Naive thymus-derived CD8-positive, alpha-beta T cell (primary cell): ENCODE data around the gene RPL13A. TPM values are rescaled to one million over a fixed set of nuclear protein-coding genes. Genes with fewer than 3 reads are reported as not detected.
A peak's percentile ranks its signal among the peaks of the same experiment; 100 is the strongest.

Experiments
- ATAC-seq, 2 donors: fragments of 150-1000 bp; cut with Tn5 transposase in 1 of 2; sonication (Bioruptor Pico), chemical (Tn5 transposase) in 1 of 2; 1 replicate in 1 of 2; 2 replicates in 1 of 2; pipeline ENCODE4 v1.10.0; 2021; ENCODE audit warnings: mild to moderate bottlenecking in 2 of 2, moderate library complexity in 2 of 2
- POLR2A ChIA-PET: fragments of 350-600 bp; sonication (Branson Sonifier 250); formaldehyde crosslinking; loops from one replicate; lab custom pipeline; 2021; ENCODE audit warnings: antibody characterized with exemption; lab: Charles Lee
- DNase-seq, 10 donors: peaks; one replicate each; pipeline versions ENCODE4 v3.0.0 to v3.0.0-alpha.2; 2020 to 2022
- H3K27ac Mint-ChIP-seq, 10 donors: one replicate each; pipeline ENCODE4 v1.8.0; 2020 to 2022; ENCODE audit warnings: mild to moderate bottlenecking in 10 of 10, mixed read lengths in 10 of 10, moderate library complexity in 4 of 10, inconsistent platforms in 1 of 10
- H3K27me3 Mint-ChIP-seq, 5 donors: one replicate each; pipeline ENCODE4 v1.8.0; 2021 to 2022; ENCODE audit warnings: mixed read lengths in 5 of 5
- H3K36me3 Mint-ChIP-seq, 3 donors: one replicate each; pipeline ENCODE4 v1.8.0; 2020 to 2022; ENCODE audit warnings: mixed read lengths in 3 of 3, mild to moderate bottlenecking in 2 of 3, inconsistent platforms in 1 of 3
- H3K4me1 Mint-ChIP-seq, 4 donors: one replicate each; pipeline ENCODE4 v1.8.0; 2021 to 2022; ENCODE audit warnings: mixed read lengths in 4 of 4
- H3K4me3 Mint-ChIP-seq, 10 donors: one replicate each; pipeline ENCODE4 v1.8.0; 2020 to 2022; ENCODE audit warnings: mild to moderate bottlenecking in 10 of 10, mixed read lengths in 10 of 10, moderate library complexity in 6 of 10, inconsistent platforms in 1 of 10
- H3K9me3 Mint-ChIP-seq, 9 donors: one replicate each; pipeline ENCODE4 v1.8.0; 2020 to 2022; ENCODE audit warnings: mixed read lengths in 9 of 9, mild to moderate bottlenecking in 3 of 9, inconsistent platforms in 1 of 9, moderate library complexity in 1 of 9
- polyA plus RNA-seq, 3 donors: library from polyadenylated mRNA; unstranded; fragments of 300-500 nt; fragmentation: Illumina TruSeq; gene quantifications; one replicate each; pipeline ENCODE4 v1.2.3, GENCODE V29; 2021
- total RNA-seq, 8 experiments: library from RNA in 2 of 8; stranded (reverse) in 2 of 8; gene quantifications; one replicate each; pipeline ENCODE4 v1.2.3 and lab custom pipeline; 2021 to 2026

RPL13A gene
- total and polyA plus RNA-seq, 5 experiments from 2014 or later: 3,162 to 5,167 (median 3,664) TPM

- H3K36me3 Mint-ChIP-seq: peaks cover 17 to 57% (median 36%) of the 10 kb centered on the region in 3 donors
- ATAC-seq (no peak), DNase-seq (no peak)
- H3K4me3 Mint-ChIP-seq: peak overlapping the region; percentile 96 to 100 (median 100)
- peaks cover 0 to 2% (median 0%) of the 10 kb centered on the region in 5 donors for H3K27me3 Mint-ChIP-seq
- POLR2A ChIA-PET: interaction anchor here (1.0 to 4.2 kb wide), 9 partner anchors 17 to 180 kb away, joined by 3 to 45 read pairs (median 6); partner anchors contain the start of genes ALDH16A1, BCL2L12, IRF3 and NOSIP
- peaks cover 20 to 74% (median 64%) of the 10 kb centered on the region in 4 donors for H3K4me1 Mint-ChIP-seq
- H3K27ac Mint-ChIP-seq: peak overlapping the region; percentile 96 to 100 (median 99)
- H3K9me3 Mint-ChIP-seq: peaks cover 0 to 2% (median 0%) of the 10 kb centered on the region in 9 donors
These were observed 9.2 kb downstream of the RPL13A start for GRCh38 chr19:49496574-49497008.

- Mint-ChIP-seq H3K9me3 (peaks cover 0 to 2% (median 0%) of the 10 kb centered on the region in 9 donors), H3K27me3 (peaks cover 0 to 2% (median 0%) of the 10 kb centered on the region in 5 donors), H3K4me3 (peak overlapping the region; percentile 96 to 100 (median 100)), H3K4me1 (peaks cover 18 to 79% (median 66%) of the 10 kb centered on the region in 4 donors), H3K27ac (peak overlapping the region; percentile 96 to 100 (median 99)), H3K36me3 (peaks cover 17 to 51% (median 34%) of the 10 kb centered on the region in 3 donors)
- peak; percentile 3 to 5 for ATAC-seq
- DNase-seq: peak; percentile 51 to 87 (median 72)
- POLR2A ChIA-PET: interaction anchor here (1.7 to 4.2 kb wide), 6 partner anchors 16 to 180 kb away, joined by 5 to 45 read pairs (median 16); partner anchors contain the start of genes ALDH16A1, BCL2L12, IRF3 and NOSIP
These were observed 9.8 kb downstream of the RPL13A start for GRCh38 chr19:49497047-49497788.

- DNase-seq (no peak), ATAC-seq (no peak)
- Mint-ChIP-seq H3K4me3 (peak overlapping the region; percentile 96 to 100 (median 100)), H3K27ac (peak overlapping the region; percentile 96 to 100 (median 99)), H3K4me1 (peaks cover 19 to 79% (median 67%) of the 10 kb centered on the region in 4 donors), H3K36me3 (peaks cover 17 to 45% (median 33%) of the 10 kb centered on the region in 3 donors), H3K27me3 (peaks cover 0 to 2% (median 0%) of the 10 kb centered on the region in 5 donors), H3K9me3 (peaks cover 0 to 2% (median 0%) of the 10 kb centered on the region in 9 donors)
- POLR2A ChIA-PET: interaction anchor here (2.8 to 4.2 kb wide), 2 partner anchors 167 to 179 kb away, joined by 19 to 24 read pairs; partner anchors contain the start of genes BCL2L12, IRF3 and PRMT1
These were observed 10.3 kb downstream of the RPL13A start for GRCh38 chr19:49497789-49498103.

GRCh38 chr19:49498475-49498874 is 11.1 kb downstream of the RPL13A start:
- H3K36me3 Mint-ChIP-seq: peaks cover 17 to 39% (median 29%) of the 10 kb centered on the region in 3 donors
- peaks cover 0 to 2% (median 0%) of the 10 kb centered on the region in 5 donors for H3K27me3 Mint-ChIP-seq
- no peak for ATAC-seq
- peak overlapping the region; percentile 95 to 100 (median 99) for H3K27ac Mint-ChIP-seq
- POLR2A ChIA-PET: interaction anchor here (1.3 kb wide), 2 partner anchors 33 to 82 kb away, joined by 3 to 5 read pairs; partner anchors contain the start of genes NOSIP and PRRG2
- H3K9me3 Mint-ChIP-seq: peaks cover 0 to 2% (median 0%) of the 10 kb centered on the region in 9 donors
- peaks cover 18 to 80% (median 67%) of the 10 kb centered on the region in 4 donors for H3K4me1 Mint-ChIP-seq
- H3K4me3 Mint-ChIP-seq: peak overlapping the region; percentile 96 to 100 (median 100)
- DNase-seq: no peak

- DNase-seq (peak in 1 of 10 donors; percentile 26), ATAC-seq (no peak)
- POLR2A ChIA-PET: interaction anchor here (0.7 to 1.3 kb wide), 6 partner anchors 12 to 82 kb away, joined by 3 to 5 read pairs (median 3); partner anchors contain the start of genes NOSIP and PRRG2
- peaks cover 0 to 2% (median 0%) of the 10 kb centered on the region in 5 donors for H3K27me3 Mint-ChIP-seq
- H3K36me3 Mint-ChIP-seq: peaks cover 17 to 39% (median 29%) of the 10 kb centered on the region in 3 donors
- H3K9me3 Mint-ChIP-seq: no peaks in the 10 kb centered on the region
- H3K4me1 Mint-ChIP-seq: peaks cover 18 to 80% (median 66%) of the 10 kb centered on the region in 4 donors
- H3K27ac Mint-ChIP-seq: peak overlapping the region; percentile 95 to 100 (median 99)
- H3K4me3 Mint-ChIP-seq: peak overlapping the region; percentile 96 to 100 (median 100)
These were observed 11.7 kb downstream of the RPL13A start for GRCh38 chr19:49499030-49499670.

- ATAC-seq: no peak
- Mint-ChIP-seq H3K4me3 (peak overlapping the region in 4 of 10 donors; percentile 18 to 34 (median 30)), H3K9me3 (no peaks in the 10 kb centered on the region), H3K4me1 (peaks cover 15 to 58% (median 51%) of the 10 kb centered on the region in 4 donors), H3K36me3 (peaks cover 9 to 26% (median 19%) of the 10 kb centered on the region in 3 donors), H3K27me3 (peaks cover 0 to 2% (median 0%) of the 10 kb centered on the region in 5 donors), H3K27ac (peak overlapping the region; percentile 96 to 100 (median 99))
- peak in 6 of 10 donors; percentile 43 to 75 (median 60) for DNase-seq
- POLR2A ChIA-PET: interaction anchor here (0.6 to 2.2 kb wide), 8 partner anchors 15 to 175 kb away, joined by 3 to 15 read pairs (median 6); partner anchors contain the start of genes NOSIP, PRMT1, PRR12 and PRRG2
These were observed 15.6 kb downstream of the RPL13A start for GRCh38 chr19:49502866-49503581.

GRCh38 chr19:49503582-49503962 is 16.2 kb downstream of the RPL13A start:
- H3K4me1 Mint-ChIP-seq: peaks cover 14 to 53% (median 46%) of the 10 kb centered on the region in 4 donors
- ATAC-seq (no peak), DNase-seq (no peak)
- H3K27me3 Mint-ChIP-seq: peaks cover 0 to 2% (median 0%) of the 10 kb centered on the region in 5 donors
- peaks cover 8 to 20% (median 15%) of the 10 kb centered on the region in 3 donors for H3K36me3 Mint-ChIP-seq
- H3K4me3 Mint-ChIP-seq: no peak overlapping the region
- H3K27ac Mint-ChIP-seq: peak overlapping the region in 6 of 10 donors; percentile 15 to 100 (median 74)
- H3K9me3 Mint-ChIP-seq: no peaks in the 10 kb centered on the region
- POLR2A ChIA-PET: interaction anchor here (0.6 to 2.2 kb wide), 7 partner anchors 15 to 175 kb away, joined by 3 to 15 read pairs (median 6); partner anchors contain the start of genes NOSIP, PRMT1, PRR12 and PRRG2

- peak overlapping the region in 6 of 10 donors; percentile 20 to 79 (median 34) for H3K27ac Mint-ChIP-seq
- H3K27me3 Mint-ChIP-seq: no peaks in the 10 kb centered on the region
- POLR2A ChIA-PET: interaction anchor here (0.6 to 1.1 kb wide), 3 partner anchors 14 to 165 kb away, joined by 3 to 6 read pairs (median 3); no protein-coding TSS in a partner anchor
- no peaks in the 10 kb centered on the region for H3K36me3 Mint-ChIP-seq
- H3K4me1 Mint-ChIP-seq: peaks cover 10 to 38% (median 33%) of the 10 kb centered on the region in 4 donors
- DNase-seq: peak; percentile 56 to 88 (median 78)
- no peaks in the 10 kb centered on the region for H3K9me3 Mint-ChIP-seq
- H3K4me3 Mint-ChIP-seq: peak overlapping the region in 2 of 10 donors; percentile 1 to 15
- peak; percentile 81 to 83 for ATAC-seq
These were observed 19.2 kb downstream of the RPL13A start for GRCh38 chr19:49506575-49507105.

GRCh38 chr19:49507803-49508494 is 20.5 kb downstream of the RPL13A start:
- H3K9me3 Mint-ChIP-seq: no peaks in the 10 kb centered on the region
- H3K4me1 Mint-ChIP-seq: peaks cover 16 to 34% (median 30%) of the 10 kb centered on the region in 4 donors
- peak overlapping the region in 5 of 10 donors; percentile 11 to 77 (median 66) for H3K27ac Mint-ChIP-seq
- no peaks in the 10 kb centered on the region for H3K36me3 Mint-ChIP-seq
- H3K4me3 Mint-ChIP-seq: peak overlapping the region in 1 of 10 donors; percentile 69
- no peaks in the 10 kb centered on the region for H3K27me3 Mint-ChIP-seq
- ATAC-seq (no peak), DNase-seq (no peak)
- POLR2A ChIA-PET: interaction anchor here (0.8 to 1.0 kb wide), 2 partner anchors 9 to 165 kb away, joined by 4 read pairs; no protein-coding TSS in a partner anchor

- Mint-ChIP-seq H3K9me3 (no peaks in the 10 kb centered on the region), H3K36me3 (no peaks in the 10 kb centered on the region), H3K4me1 (peaks cover 17 to 44% (median 41%) of the 10 kb centered on the region in 4 donors), H3K27ac (peak overlapping the region in 9 of 10 donors; percentile 77 to 96 (median 90)), H3K4me3 (peak overlapping the region; percentile 79 to 95 (median 90)), H3K27me3 (no peaks in the 10 kb centered on the region)
- DNase-seq (peak in 1 of 10 donors; percentile 27), ATAC-seq (peak; percentile 73 to 81)
- POLR2A ChIA-PET: interaction anchor here (0.5 to 2.5 kb wide), 14 partner anchors 14 to 1934 kb away, joined by 3 to 10 read pairs (median 5); partner anchors contain the start of genes RCN3 and RPS11
These were observed 25.8 kb downstream of the RPL13A start for GRCh38 chr19:49512970-49513745.
